ENCODE measurements around the gene NFS1. TPM values are rescaled to one million over a fixed set of nuclear protein-coding genes. Genes with fewer than 3 reads are reported as not detected.
"Not testable (repeated sequence)": the region's sequence is repeated elsewhere in the genome, so short reads cannot be mapped to it uniquely, and the experiment has no call there.

The NFS1 gene
- total RNA-seq, 1 donor = 40.6 TPM

DNA sequence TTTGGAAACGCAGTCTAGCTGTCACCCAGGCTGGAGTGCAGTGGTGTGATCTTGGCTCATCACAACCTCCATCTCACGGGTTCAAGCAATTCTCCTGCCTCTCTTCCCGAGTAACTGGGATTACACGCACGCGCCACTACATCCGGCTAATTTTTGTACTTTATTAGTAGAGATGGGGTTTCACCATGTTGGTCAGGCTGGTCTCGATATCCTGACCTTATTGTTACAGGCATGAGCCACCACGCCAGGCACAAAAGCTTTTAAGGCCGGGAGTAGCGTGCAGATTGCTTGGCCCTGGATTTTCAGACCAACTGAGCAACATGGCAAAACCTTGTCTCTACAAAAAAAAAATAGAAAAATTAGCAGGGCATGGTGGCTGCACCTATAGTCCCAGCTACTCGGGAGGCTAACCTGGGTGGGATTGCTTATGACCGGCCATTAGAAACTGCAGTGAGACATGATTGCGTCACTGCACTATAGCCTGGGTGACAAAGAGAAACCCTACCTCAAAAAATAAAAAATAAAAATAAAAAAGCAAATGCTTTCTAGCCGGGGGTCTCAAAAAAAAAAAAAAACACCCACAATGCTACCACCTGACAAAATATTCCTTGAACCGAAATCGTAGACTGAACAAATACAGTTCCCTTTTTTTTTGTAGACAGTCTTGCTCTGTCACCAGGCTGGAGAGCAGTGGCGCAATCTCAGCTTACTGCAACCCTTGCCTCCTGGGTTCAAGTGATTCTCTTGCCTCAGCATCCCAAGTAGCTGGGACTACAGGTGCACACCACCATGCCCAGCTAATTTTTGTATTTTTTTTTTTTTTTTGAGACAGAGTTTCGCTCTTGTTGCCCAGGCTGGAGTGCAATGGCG lies 27.9 kb upstream of the NFS1 start:
- TF ChIP-seq, protein P1, sequence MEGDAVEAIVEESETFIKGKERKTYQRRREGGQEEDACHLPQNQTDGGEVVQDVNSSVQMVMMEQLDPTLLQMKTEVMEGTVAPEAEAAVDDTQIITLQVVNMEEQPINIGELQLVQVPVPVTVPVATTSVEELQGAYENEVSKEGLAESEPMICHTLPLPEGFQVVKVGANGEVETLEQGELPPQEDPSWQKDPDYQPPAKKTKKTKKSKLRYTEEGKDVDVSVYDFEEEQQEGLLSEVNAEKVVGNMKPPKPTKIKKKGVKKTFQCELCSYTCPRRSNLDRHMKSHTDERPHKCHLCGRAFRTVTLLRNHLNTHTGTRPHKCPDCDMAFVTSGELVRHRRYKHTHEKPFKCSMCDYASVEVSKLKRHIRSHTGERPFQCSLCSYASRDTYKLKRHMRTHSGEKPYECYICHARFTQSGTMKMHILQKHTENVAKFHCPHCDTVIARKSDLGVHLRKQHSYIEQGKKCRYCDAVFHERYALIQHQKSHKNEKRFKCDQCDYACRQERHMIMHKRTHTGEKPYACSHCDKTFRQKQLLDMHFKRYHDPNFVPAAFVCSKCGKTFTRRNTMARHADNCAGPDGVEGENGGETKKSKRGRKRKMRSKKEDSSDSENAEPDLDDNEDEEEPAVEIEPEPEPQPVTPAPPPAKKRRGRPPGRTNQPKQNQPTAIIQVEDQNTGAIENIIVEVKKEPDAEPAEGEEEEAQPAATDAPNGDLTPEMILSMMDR (IDR thresholded peaks at IDR 0.05; ENCODE audit: insufficient read depth, low read depth, low read length) = no peak
- no peak overlapping the region for H3K4me3 ChIP-seq (ENCODE audit: low read depth, low read length)
- no peak for DNase-seq (ENCODE audit: low read depth)

DNA sequence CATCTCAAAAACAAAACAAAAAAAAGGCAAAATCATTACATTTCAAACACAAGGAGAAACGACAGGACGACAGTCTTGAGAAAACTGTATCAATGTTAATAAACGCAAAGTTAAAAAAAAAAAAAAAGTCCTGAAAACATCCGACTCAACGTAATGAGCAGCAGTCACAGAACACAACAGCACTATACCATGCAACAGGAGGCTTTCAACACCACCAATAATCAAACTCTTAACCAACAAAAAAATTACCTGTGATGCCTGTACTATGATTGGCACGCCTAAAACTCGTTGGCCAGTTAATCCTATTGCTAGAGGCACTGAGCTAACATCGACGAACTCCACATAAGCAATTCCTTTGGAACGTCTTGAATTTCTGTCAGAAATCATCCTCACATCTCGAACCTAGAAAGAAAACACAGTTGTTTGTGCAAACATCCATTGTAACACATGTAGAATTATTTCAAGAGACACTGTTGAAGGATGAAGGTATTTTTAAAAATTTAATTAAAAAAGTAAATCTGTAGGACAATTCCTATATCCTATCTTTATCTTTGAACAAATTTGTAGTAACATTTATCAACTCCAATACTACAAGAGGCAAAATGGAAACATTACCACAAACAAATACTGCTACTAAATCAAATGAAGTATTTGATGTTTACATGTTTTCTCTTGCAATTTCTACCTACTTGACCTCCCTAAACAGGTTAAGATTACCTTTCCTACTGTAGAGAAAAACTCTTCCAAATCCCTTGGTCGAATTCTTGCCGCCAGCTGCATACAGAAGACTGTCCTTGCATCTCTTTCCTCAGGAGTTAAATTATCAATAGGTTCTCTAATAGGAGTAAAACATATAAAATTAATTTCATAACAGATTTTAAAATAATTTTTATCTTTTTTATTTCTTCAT lies 25.4 kb upstream of the NFS1 start:
- TF ChIP-seq, protein P1 (IDR thresholded peaks at IDR 0.05; ENCODE audit: insufficient read depth, low read depth, low read length) = no peak
- H3K4me3 ChIP-seq (ENCODE audit: low read depth, low read length) = no peak overlapping the region
- no peak for DNase-seq (ENCODE audit: low read depth)

DNA sequence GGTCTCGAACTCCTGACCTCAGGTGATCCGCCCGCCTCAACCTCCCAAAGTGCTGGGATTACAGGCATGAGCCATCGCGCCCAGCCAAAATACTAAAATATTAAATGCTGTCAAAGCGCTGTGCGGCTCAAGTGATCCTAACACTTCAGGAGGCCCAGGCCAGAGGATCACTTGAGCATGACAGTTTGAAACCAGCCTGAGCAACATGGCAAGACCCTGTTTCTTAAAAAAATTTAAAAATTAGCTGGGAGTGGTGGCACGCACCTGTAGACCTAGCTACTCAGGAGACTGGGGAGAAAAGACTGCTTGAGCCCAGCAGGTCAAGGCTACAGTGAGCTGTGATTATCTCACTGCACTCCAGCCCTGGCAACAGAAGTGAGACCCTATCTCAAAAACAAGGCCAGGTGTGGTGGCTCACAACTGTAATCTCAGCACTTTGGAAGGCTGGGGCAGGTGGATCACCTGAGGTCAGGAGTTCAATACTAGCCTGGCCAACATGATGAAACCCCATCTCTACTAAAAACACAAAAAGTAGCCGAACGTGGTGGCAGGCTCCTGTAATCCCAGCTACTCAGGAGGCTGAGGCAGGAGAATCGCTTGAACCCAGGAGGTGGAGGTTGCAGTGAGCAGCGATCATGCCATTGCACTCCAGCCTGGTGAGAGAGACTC lies 24.6 kb upstream of the NFS1 start:
- DNase-seq (ENCODE audit: low read depth) = not testable (repeated sequence)

DNA sequence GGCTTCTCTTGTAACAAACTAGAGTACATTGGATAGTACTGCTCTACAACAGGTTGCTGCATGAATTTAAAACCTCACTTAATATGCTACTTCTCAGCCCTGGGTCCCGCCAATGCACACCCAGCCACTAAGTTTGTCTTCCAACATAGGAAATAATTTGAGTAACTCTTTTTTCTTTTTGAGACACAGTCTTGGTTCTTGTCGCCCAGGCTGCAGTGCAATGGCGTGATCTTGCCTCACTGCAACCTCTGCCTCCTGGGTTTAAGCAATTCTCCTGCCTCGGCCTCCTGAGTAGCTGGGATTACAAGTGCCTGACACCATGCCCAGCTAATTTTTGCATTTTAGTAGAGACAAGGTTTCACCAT lies 24.1 kb upstream of the NFS1 start:
- not testable (repeated sequence) for H3K4me3 ChIP-seq (ENCODE audit: low read depth, low read length)

More for the DNA sequence above, 24.6 kb upstream of the NFS1 start:
- H3K4me3 ChIP-seq (ENCODE audit: low read depth, low read length) = not testable (repeated sequence)

DNA sequence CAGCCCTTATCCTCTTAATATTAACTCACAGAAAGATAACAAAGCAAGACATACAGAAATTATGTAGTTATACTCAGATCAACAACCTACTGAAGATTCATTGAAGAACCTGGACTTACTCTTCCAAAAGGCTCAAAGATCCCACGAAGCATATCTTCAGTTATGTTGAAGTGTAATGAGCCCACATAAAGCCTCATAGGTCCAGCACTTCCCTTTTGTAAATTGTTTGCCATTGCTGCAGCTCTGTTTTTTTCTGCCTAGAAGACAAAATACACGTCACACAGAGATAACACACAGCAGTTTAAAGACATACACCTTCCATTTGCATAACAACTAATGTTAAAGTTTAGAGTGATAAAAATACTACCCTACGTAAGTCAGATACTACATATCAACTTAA lies 22.5 kb upstream of the NFS1 start:
- TF ChIP-seq, protein P1 (IDR thresholded peaks at IDR 0.05; ENCODE audit: insufficient read depth, low read depth, low read length) = no peak
- no peak for DNase-seq (ENCODE audit: low read depth)
- no peak overlapping the region for H3K4me3 ChIP-seq (ENCODE audit: low read depth, low read length)

More for the DNA sequence above, 24.1 kb upstream of the NFS1 start:
- not testable (repeated sequence) for DNase-seq (ENCODE audit: low read depth)

DNA sequence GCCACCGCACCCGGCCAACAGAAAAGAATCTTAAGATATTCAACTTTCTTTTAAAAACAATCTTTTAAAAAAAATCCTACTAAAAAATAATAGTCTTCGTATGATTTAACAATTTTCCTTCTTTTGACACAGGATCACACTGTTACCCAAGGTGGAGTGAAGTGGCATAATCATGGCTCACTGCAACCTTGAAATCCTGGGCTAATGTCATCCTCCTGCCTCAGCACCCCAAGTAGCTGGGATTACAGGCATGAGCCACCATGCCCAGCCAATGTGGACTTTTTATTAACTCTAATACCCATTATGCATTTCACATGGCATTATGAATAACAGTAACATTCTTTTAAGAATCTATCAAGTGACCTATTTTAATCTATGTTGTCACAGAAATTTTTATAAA lies 22.1 kb upstream of the NFS1 start:
- DNase-seq (ENCODE audit: low read depth) = no peak
- TF ChIP-seq, protein P1 (IDR thresholded peaks at IDR 0.05; ENCODE audit: insufficient read depth, low read depth, low read length) = no peak
- H3K4me3 ChIP-seq (ENCODE audit: low read depth, low read length) = no peak overlapping the region

DNA sequence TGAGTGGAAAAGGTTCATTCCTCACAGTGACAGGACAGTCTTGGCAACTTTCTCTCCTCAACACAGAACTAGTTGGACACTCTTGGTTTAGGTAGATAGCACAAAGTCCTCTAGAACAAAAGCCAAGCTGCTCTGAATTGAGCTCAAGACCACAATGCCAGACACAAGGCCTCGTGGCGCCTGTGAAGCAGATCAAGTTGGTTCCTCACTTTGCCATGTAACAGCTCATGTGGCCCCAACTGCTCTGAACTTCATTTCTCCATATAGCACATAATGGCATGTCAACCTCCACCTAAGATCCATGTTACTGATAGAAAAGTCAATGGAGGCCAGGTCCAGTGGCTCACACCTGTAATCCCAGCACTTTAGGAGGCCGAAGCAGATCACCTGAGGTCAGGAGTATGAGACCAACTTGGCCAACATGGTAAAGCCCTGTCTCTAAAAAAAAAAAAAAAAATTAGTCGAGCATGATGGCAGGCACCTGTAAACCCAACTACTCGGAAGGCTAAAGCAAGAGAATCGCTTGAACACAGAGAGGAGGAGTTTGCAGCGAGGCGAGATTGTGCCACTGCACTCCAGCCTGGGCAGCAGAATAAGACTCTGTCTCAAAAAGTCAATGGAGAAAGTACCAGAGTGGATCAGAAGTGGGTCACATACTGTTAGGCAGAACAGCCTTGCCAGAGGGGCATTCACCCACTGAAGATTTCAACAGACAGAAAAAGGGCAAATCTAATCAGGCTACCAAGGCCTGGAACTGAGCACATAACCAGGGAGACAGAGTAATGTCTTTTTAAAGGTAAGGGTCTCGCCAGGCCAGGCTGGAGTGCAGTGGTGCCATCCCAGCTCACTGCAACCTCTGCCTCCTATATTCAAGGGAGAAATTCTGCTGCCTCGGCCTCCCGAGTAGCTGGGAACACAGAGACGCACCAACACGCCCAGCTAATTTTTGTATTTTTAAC lies 21.3 kb upstream of the NFS1 start:
- DNase-seq (ENCODE audit: low read depth) = no peak
- TF ChIP-seq, protein P1 (IDR thresholded peaks at IDR 0.05; ENCODE audit: insufficient read depth, low read depth, low read length) = no peak
- H3K4me3 ChIP-seq (ENCODE audit: low read depth, low read length) = no peak overlapping the region

All from fibroblast of villous mesenchyme (primary cell).